Uterus (tissue), 2 donors: ENCODE measurements around the gene IQGAP1.

Experiments
- CTCF ChIP-seq, 4 experiments: fragments of 200-600 bp in 2 of 4; fragments of 450-650 bp in 2 of 4; sonication (generic) in 2 of 4; IDR thresholded peaks; one replicate each; pipeline ENCODE4 v1.5.1; 2016 to 2019; ENCODE audit warnings: antibody characterized with exemption in 4 of 4, mild to moderate bottlenecking in 2 of 4, moderate library complexity in 1 of 4
- POLR2A ChIP-seq, 2 donors: fragments of 450-650 bp; IDR thresholded peaks; one replicate each; pipeline ENCODE4 v1.6.1; 2016; ENCODE audit warnings: antibody characterized with exemption in 2 of 2, mild to moderate bottlenecking in 1 of 2, moderate library complexity in 1 of 2

- TF ChIP-seq CTCF (IDR thresholded peaks at IDR 0.05): no peak
- no peak for TF ChIP-seq POLR2A (IDR thresholded peaks at IDR 0.05)
These were observed 6.9 kb downstream of the IQGAP1 start for GRCh38 chr15:90394748-90395442.
